ENCODE measurements around the gene PTGER2. TPM values are rescaled to one million over a fixed set of nuclear protein-coding genes. Genes with fewer than 3 reads are reported as not detected.

The PTGER2 gene
- total RNA-seq, 2 experiments from 2014 or later: 2.4 TPM

DNA sequence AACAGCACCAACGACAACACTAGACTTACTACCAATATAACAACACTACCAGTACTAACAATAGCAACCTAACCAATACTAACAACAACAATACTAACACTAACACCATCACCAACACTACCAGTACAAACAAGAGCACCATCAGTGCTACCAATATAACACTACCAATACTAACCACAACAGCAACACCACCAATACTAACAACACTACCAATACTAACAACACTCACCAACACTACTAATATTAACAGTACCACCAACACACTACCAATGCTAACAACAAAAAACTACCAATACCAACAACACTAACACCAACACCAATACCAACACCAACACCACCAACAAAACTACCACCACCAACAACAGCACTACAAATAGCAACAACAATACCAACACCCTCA, 25.1 kb downstream of the PTGER2 start:
- DNase-seq: no peak
- Mint-ChIP-seq H3K27ac (no peak overlapping the region), H3K4me3 (no peak overlapping the region), H3K36me3 (ENCODE audit: low read depth) (no peaks in the 10 kb centered on the region), H3K9me3 (ENCODE audit: low read depth) (peaks cover 2% of the 10 kb centered on the region), H3K27me3 (peaks cover 6% of the 10 kb centered on the region), H3K4me1 (peaks cover 3% of the 10 kb centered on the region)
- intact Hi-C loops (cut with DNase I, micrococcal nuclease): no loop called here
- ATAC-seq: no peak
- POLR2A ChIA-PET: no interaction called here
- CTCF ChIA-PET: no interaction called here

DNA sequence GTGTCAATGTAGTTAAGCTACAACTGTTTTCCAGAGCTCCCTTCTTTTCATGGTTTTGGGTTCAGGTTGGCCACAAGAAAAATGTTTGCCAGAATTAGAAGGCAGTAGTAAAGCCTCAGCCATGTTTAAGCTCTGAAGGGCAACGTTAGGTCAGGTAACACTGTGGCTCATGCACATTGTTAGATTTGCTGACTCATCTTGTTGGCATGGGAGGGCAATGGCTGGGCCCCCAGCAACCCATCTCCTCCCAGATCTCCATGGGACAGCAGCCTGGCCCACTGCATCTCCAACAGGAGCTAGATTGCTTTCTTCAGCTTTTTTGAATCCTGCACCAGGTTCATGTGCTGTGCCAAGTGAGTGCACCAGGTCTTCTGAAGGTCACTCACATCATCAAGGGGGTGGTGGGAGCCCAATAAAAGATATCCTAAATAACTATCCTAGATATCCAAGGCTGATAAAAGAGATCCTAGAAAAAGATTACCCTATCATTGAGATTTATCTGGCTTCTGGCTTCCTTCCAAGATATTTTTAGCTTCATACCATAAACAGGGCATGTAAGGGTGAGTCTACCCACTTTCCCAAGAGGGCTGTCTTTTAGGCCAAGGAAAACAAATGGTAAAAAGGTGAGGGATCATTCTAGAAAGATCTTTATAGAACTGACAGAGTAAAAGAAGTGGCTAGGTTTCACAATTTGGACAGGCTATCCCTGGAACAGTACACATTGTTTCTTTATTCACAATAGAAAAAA, 28.9 kb downstream of the PTGER2 start:
- no peak for ATAC-seq
- intact Hi-C loops (cut with DNase I, micrococcal nuclease): no loop called here
- H3K36me3 Mint-ChIP-seq (ENCODE audit: low read depth): no peaks in the 10 kb centered on the region
- DNase-seq: no peak
- ChIA-PET CTCF (no interaction called here), POLR2A (no interaction called here)
- peaks cover 2% of the 10 kb centered on the region for H3K9me3 Mint-ChIP-seq (ENCODE audit: low read depth)
- H3K4me1 Mint-ChIP-seq: peaks cover 3% of the 10 kb centered on the region
- H3K27ac Mint-ChIP-seq: no peak overlapping the region
- no peak overlapping the region for H3K4me3 Mint-ChIP-seq
- peaks cover 7% of the 10 kb centered on the region for H3K27me3 Mint-ChIP-seq

DNA sequence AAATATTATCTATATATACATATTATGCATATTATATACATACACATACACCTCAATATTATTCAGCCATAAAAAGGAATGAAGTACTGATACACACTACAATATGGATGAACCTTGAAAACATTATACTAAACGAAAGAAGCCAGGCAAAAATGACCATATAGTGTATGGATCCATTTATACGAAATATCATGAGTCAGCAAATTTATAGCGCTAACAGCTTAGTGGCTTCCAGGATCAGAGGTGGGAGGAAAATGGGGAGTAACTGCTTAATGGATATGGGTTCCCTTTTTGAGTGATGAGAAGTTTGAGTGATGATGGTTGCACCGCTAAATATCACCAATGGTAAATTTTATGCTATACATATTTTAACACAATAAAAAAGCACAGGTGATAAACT, 32.7 kb downstream of the PTGER2 start:
- Mint-ChIP-seq H3K27me3 (peaks cover 7% of the 10 kb centered on the region), H3K4me3 (no peak overlapping the region), H3K4me1 (peaks cover 24% of the 10 kb centered on the region), H3K27ac (no peak overlapping the region), H3K36me3 (ENCODE audit: low read depth) (no peaks in the 10 kb centered on the region), H3K9me3 (ENCODE audit: low read depth) (peaks cover 2% of the 10 kb centered on the region)
- ChIA-PET CTCF (interaction anchor here (1.1 kb wide), 1 partner anchor 16 kb away, joined by 3 read pairs; no protein-coding TSS in a partner anchor), POLR2A (no interaction called here)
- DNase-seq (no peak), ATAC-seq (no peak)
- intact Hi-C loops (cut with DNase I, micrococcal nuclease): no loop called here

DNA sequence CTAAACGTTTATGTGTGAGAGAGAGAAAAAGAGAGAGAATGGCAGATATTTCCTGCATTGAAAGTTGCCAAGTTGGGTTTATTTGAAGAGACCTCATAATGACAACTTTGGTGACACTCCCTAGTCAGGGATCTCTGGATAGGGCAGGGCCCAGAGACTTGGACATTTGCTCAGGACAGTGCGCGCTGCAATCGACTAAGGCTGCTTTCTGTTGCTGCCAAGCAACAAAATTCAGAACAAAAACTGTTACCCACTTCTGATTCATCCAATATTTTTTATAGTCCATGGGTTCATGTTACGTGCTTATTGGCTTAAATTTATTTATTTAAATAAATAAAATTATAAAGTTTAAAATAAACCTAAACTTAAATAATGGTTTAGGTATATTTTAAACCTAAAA, 34.2 kb downstream of the PTGER2 start:
- DNase-seq: no peak
- Mint-ChIP-seq H3K4me1 (peaks cover 36% of the 10 kb centered on the region), H3K27me3 (peaks cover 7% of the 10 kb centered on the region), H3K36me3 (ENCODE audit: low read depth) (no peaks in the 10 kb centered on the region), H3K9me3 (ENCODE audit: low read depth) (peaks cover 2% of the 10 kb centered on the region), H3K4me3 (no peak overlapping the region), H3K27ac (no peak overlapping the region)
- POLR2A ChIA-PET: no interaction called here
- intact Hi-C loops (cut with DNase I, micrococcal nuclease): no loop called here
- ATAC-seq: no peak
- CTCF ChIA-PET: no interaction called here

DNA sequence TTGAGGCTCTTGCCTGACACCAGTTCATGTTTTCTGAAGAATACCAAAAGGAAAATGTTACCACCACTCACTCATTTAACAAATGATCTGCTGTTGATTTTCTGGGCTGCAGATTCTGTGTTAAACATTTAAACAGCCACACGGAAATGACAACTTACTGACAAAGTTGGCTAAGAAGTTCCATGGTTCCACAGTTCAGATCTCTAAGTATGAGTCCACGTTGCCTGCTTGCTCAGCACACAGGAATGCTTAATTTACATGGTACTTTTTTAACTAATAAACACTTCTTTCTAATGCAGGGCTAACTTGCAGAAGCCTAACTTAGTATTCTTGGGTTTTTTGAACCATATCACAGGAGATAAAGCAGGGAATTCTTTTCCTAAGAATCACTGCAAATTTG, 34.7 kb downstream of the PTGER2 start:
- ATAC-seq (no peak), DNase-seq (no peak)
- POLR2A ChIA-PET: no interaction called here
- H3K27ac Mint-ChIP-seq: no peak overlapping the region
- CTCF ChIA-PET: no interaction called here
- H3K9me3 Mint-ChIP-seq (ENCODE audit: low read depth): no peaks in the 10 kb centered on the region
- no peak overlapping the region for H3K4me3 Mint-ChIP-seq
- H3K27me3 Mint-ChIP-seq: peaks cover 4% of the 10 kb centered on the region
- H3K36me3 Mint-ChIP-seq (ENCODE audit: low read depth): no peaks in the 10 kb centered on the region
- H3K4me1 Mint-ChIP-seq: peaks cover 36% of the 10 kb centered on the region
- intact Hi-C loops (cut with DNase I, micrococcal nuclease): no loop called here

DNA sequence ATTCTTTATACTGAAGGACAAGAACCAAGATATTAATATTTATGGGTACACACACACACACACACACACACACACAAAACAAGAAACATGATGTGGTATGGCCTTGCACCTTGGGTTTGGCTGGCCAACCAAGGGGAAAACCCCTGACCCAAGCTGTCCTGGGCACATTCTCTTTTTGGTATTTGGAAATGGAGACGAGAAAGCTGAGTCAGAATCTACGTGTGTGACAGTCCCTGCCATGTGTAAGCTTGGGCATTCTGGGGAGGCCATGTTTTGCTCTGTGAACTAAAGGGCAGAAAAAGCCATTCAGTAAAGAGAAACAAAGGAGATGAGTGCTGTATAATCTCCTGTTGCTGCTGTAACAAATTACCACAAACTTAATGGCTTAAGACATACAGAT, 35.6 kb downstream of the PTGER2 start:
- peak; percentile 60 for ATAC-seq
- Mint-ChIP-seq H3K4me3 (no peak overlapping the region), H3K4me1 (peaks cover 42% of the 10 kb centered on the region), H3K9me3 (ENCODE audit: low read depth) (no peaks in the 10 kb centered on the region), H3K27me3 (peaks cover 2% of the 10 kb centered on the region), H3K27ac (no peak overlapping the region), H3K36me3 (ENCODE audit: low read depth) (no peaks in the 10 kb centered on the region)
- ChIA-PET CTCF (interaction anchor here (1.1 to 1.5 kb wide), 2 partner anchors 35 to 50 kb away, joined by 4 to 9 read pairs; partner anchors contain the start of gene PTGER2), POLR2A (no interaction called here)
- DNase-seq: peak; percentile 33
- intact Hi-C loops (cut with DNase I, micrococcal nuclease): loop anchor here in 1 of 2 experiments (5.0 kb wide), 2 partner anchors 32 to 108 kb away; no protein-coding TSS in a partner anchor

DNA sequence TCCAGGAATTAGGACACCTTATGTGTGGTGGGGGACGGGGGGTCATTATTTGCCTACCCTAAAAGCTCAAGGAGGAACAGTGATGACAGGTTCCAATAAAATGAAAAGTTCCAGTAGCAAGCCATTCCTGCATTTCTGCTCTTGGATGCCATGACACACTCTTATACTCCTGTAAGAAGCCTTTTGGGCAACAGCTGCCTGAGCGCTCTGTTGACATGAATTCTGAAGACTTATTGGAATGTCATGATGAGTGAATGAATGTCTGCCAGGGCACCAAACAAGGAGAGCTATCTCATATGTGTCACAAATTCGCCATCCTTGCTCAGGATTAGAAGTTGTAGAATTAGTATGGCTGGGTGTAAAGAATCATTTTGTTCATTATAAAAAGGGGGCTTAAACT, 36.3 kb downstream of the PTGER2 start:
- Mint-ChIP-seq H3K27me3 (peaks cover 5% of the 10 kb centered on the region), H3K4me3 (no peak overlapping the region), H3K4me1 (peaks cover 47% of the 10 kb centered on the region), H3K9me3 (ENCODE audit: low read depth) (no peaks in the 10 kb centered on the region), H3K36me3 (ENCODE audit: low read depth) (no peaks in the 10 kb centered on the region), H3K27ac (peak overlapping the region; percentile 21)
- ATAC-seq (no peak), DNase-seq (no peak)
- ChIA-PET POLR2A (no interaction called here), CTCF (interaction anchor here (1.1 to 1.5 kb wide), 2 partner anchors 36 to 50 kb away, joined by 4 to 9 read pairs; partner anchors contain the start of gene PTGER2)
- intact Hi-C loops (cut with DNase I, micrococcal nuclease): loop anchor here in 1 of 2 experiments (5.0 kb wide), 2 partner anchors 33 to 107 kb away; no protein-coding TSS in a partner anchor

DNA sequence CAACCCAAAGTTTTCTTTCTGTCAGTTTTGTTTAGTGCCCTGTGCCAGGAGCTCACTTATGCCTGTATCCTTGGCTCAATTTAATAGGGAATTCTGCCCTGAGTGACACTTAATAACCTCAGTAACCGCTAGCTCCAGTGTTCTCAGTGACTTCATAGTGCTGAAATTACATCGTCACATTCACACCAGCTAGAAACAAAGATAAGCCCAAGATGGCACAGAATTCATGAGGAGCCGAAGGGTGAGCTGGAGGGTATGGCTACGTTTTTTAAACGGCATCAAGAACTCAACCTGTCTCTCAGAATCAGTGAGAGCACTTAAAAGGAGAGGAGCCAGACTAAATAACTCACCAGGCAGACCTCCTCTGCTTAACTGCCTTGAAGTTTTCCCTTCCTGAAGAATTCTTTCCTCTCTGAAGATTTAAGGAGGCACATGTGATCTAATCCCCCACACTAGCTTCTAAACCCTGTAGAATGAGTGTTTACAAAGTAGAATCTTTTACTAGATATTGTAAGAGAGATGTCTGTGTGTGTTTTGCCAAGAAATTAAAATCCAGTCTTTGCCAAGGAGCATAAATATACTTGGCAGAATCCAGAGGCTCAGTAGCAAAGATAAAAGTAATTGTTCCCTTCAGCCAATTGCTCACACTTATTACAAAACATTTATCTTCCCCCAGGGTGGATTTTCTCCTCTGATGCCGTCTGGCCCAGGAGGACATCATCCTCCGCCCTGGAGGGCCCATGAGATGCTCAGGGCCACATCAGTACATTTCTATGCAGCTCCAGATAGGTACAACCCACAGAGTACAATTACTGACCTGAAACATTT, 37.3 kb downstream of the PTGER2 start:
- Mint-ChIP-seq H3K27ac (peak overlapping the region; percentile 68), H3K27me3 (peaks cover 5% of the 10 kb centered on the region), H3K36me3 (ENCODE audit: low read depth) (no peaks in the 10 kb centered on the region), H3K4me1 (peaks cover 52% of the 10 kb centered on the region), H3K9me3 (ENCODE audit: low read depth) (no peaks in the 10 kb centered on the region), H3K4me3 (peak overlapping the region; percentile 13)
- DNase-seq (no peak), ATAC-seq (peak; percentile 55)
- intact Hi-C loops (cut with DNase I, micrococcal nuclease): loop anchor here (1.0 to 5.0 kb wide), 6 partner anchors 25 to 106 kb away; no protein-coding TSS in a partner anchor
- ChIA-PET CTCF (interaction anchor here (1.5 to 2.5 kb wide), 2 partner anchors 51 to 61 kb away, joined by 5 to 9 read pairs; no protein-coding TSS in a partner anchor), POLR2A (interaction anchor here (0.8 to 1.2 kb wide), 2 partner anchors 21 to 32 kb away, joined by 3 to 4 read pairs; no protein-coding TSS in a partner anchor)

DNA sequence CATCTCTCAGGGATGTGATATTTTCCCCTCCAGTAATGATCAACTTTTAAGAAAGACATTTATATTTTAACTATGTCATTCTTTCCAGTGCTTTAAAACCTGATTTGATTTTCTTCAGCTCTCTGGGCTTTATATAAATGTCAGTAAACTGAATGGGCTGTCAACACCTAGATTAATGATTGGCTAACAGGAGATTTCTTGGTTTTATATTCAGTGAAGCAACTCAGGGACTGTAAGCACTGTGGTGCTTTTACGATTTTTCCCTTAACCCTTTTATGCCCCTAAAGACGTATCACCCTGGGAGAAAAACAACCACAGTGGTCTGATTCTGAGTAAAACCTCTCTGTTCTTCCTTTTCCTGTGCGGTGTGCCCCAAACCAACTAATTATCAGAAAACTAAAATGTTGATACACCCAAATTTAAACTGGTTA, 38.0 kb downstream of the PTGER2 start:
- Mint-ChIP-seq H3K27me3 (peaks cover 5% of the 10 kb centered on the region), H3K4me3 (peak overlapping the region; percentile 13), H3K27ac (peak overlapping the region; percentile 68), H3K4me1 (peaks cover 52% of the 10 kb centered on the region), H3K9me3 (ENCODE audit: low read depth) (no peaks in the 10 kb centered on the region), H3K36me3 (ENCODE audit: low read depth) (no peaks in the 10 kb centered on the region)
- ChIA-PET POLR2A (interaction anchor here (1.2 kb wide), 1 partner anchor 22 kb away, joined by 3 read pairs; no protein-coding TSS in a partner anchor), CTCF (interaction anchor here (2.5 kb wide), 1 partner anchor 61 kb away, joined by 5 read pairs; no protein-coding TSS in a partner anchor)
- intact Hi-C loops (cut with DNase I, micrococcal nuclease): loop anchor here (1.0 to 5.0 kb wide), 6 partner anchors 25 to 105 kb away; no protein-coding TSS in a partner anchor
- DNase-seq: peak; percentile 48
- peak; percentile 89 for ATAC-seq

DNA sequence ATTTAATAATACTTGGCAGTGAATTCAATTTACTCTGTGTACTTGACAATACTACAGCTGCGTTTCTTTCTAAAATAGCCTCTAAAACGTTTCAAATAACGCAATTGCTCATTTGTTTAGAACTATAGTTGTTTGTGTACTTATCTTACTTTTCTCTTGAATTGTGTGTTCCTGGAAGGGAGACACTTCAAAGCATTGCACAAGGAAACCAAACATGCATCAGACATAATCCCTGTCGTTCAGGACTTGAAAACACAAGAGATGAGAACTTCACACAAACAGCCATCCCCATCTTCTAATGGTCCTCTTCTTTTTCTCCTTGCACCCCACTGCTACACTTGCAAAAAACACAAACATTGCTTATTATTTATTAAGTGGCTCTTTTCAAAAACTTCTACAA, 38.5 kb downstream of the PTGER2 start:
- Mint-ChIP-seq H3K27me3 (peaks cover 5% of the 10 kb centered on the region), H3K27ac (peak overlapping the region; percentile 68), H3K4me1 (peaks cover 52% of the 10 kb centered on the region), H3K4me3 (no peak overlapping the region), H3K9me3 (ENCODE audit: low read depth) (no peaks in the 10 kb centered on the region), H3K36me3 (ENCODE audit: low read depth) (no peaks in the 10 kb centered on the region)
- ATAC-seq (peak; percentile 18), DNase-seq (no peak)
- ChIA-PET CTCF (interaction anchor here (2.5 kb wide), 1 partner anchor 60 kb away, joined by 5 read pairs; no protein-coding TSS in a partner anchor), POLR2A (no interaction called here)
- intact Hi-C loops (cut with DNase I, micrococcal nuclease): loop anchor here (1.0 to 5.0 kb wide), 6 partner anchors 26 to 105 kb away; no protein-coding TSS in a partner anchor

DNA sequence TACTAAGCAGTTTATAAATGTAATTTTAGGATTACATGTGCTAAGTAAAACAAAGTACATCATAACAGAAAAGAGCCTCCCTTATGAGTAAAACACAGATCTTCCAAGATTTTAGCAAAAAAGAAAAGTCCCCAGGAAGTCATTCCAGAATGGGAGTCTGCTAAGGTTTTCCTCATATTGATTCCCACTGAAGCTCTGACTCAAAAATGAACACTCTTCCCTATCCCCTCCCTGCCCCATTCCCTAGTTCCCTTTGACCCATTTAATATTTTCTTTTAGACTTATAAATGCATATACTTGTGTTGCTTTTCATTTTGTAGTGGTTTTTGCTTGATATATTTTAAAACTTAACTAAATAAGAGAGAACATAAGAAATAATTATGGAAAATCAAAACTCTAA, 40.1 kb downstream of the PTGER2 start:
- no peak overlapping the region for H3K27ac Mint-ChIP-seq
- intact Hi-C loops (cut with DNase I, micrococcal nuclease): loop anchor here in 1 of 2 experiments (5.0 kb wide), 2 partner anchors 37 to 103 kb away; no protein-coding TSS in a partner anchor
- ChIA-PET CTCF (interaction anchor here (2.5 kb wide), 1 partner anchor 59 kb away, joined by 5 read pairs; no protein-coding TSS in a partner anchor), POLR2A (no interaction called here)
- H3K9me3 Mint-ChIP-seq (ENCODE audit: low read depth): no peaks in the 10 kb centered on the region
- peaks cover 5% of the 10 kb centered on the region for H3K27me3 Mint-ChIP-seq
- H3K4me3 Mint-ChIP-seq: no peak overlapping the region
- no peaks in the 10 kb centered on the region for H3K36me3 Mint-ChIP-seq (ENCODE audit: low read depth)
- ATAC-seq (no peak), DNase-seq (no peak)
- peaks cover 52% of the 10 kb centered on the region for H3K4me1 Mint-ChIP-seq
